Measurements from ENCODE around the gene MMP14.

Gene MMP14

GRCh38 chr14:22870811-22871223 is 34.4 kb downstream of the MMP14 start:
- H3K4me1 ChIP-seq (ENCODE audit: insufficient read depth, low read length) = peaks cover 12% of the 10 kb centered on the region
- no peaks in the 10 kb centered on the region for H3K9me3 ChIP-seq (ENCODE audit: insufficient read depth, low read depth, low read length)
- H3K4me3 ChIP-seq (ENCODE audit: low read length) = peak overlapping the region; percentile 84
- 0 out of 2 replicates have a peak overlapping the region, but pooled peaks have one; percentile 12 for H3K9ac ChIP-seq (ENCODE audit: low read depth, low read length)
- no peaks in the 10 kb centered on the region for H3K27me3 ChIP-seq (ENCODE audit: insufficient read depth, low read length)
- peak overlapping the region; percentile 85; the same call in 1 of the 2 replicates for H3K27ac ChIP-seq (ENCODE audit: low read depth, low read length)
- no CpG with 5 or more reads among the region's 1 CpG for WGBS
- 0 out of 2 replicates have a peak, but pooled peaks cover 2% of the 10 kb centered on the region for H3K36me3 ChIP-seq (ENCODE audit: insufficient read depth, low read length)

- no peaks in the 10 kb centered on the region for H3K9me3 ChIP-seq (ENCODE audit: insufficient read depth, low read depth, low read length)
- peak within 1 kb of the TSS; percentile 84 for H3K4me3 ChIP-seq (ENCODE audit: low read length)
- peak within 1 kb of the TSS; percentile 27 for H3K9ac ChIP-seq (ENCODE audit: low read depth, low read length)
- no peaks in the 10 kb centered on the region for H3K27me3 ChIP-seq (ENCODE audit: insufficient read depth, low read length)
- H3K4me1 ChIP-seq (ENCODE audit: insufficient read depth, low read length) = peaks cover 12% of the 10 kb centered on the region
- WGBS = under 1% methylated on average over 49 of the region's 50 CpGs
- H3K27ac ChIP-seq (ENCODE audit: low read depth, low read length) = peak within 1 kb of the TSS; percentile 85; the same call in 1 of the 2 replicates
- 0 out of 2 replicates have a peak, but pooled peaks cover 2% of the 10 kb centered on the region for H3K36me3 ChIP-seq (ENCODE audit: insufficient read depth, low read length)
Measured at GRCh38 chr14:22871224-22872032, 35.0 kb downstream of the MMP14 start, which contains the start of gene LRP10. Gene LRP10, plus strand, starts transcription at chr14:22871740. Its CDS starts 564 bp downstream, at chr14:22872304.

GRCh38 chr14:22872033-22872832 is 35.8 kb downstream of the MMP14 start:
- WGBS = under 1% methylated on average over 45 of the region's 45 CpGs
- Histone ChIP-seq H3K36me3 (ENCODE audit: insufficient read depth, low read length) (0 out of 2 replicates have a peak, but pooled peaks cover 2% of the 10 kb centered on the region), H3K27me3 (ENCODE audit: insufficient read depth, low read length) (no peaks in the 10 kb centered on the region), H3K4me3 (ENCODE audit: low read length) (peak overlapping the region; percentile 84), H3K9ac (ENCODE audit: low read depth, low read length) (peak overlapping the region; percentile 47), H3K4me1 (ENCODE audit: insufficient read depth, low read length) (peaks cover 12% of the 10 kb centered on the region), H3K27ac (ENCODE audit: low read depth, low read length) (peak overlapping the region; percentile 85; the same call in 1 of the 2 replicates), H3K9me3 (ENCODE audit: insufficient read depth, low read depth, low read length) (no peaks in the 10 kb centered on the region)

GRCh38 chr14:22872833-22873520 is 36.6 kb downstream of the MMP14 start:
- Histone ChIP-seq H3K9ac (ENCODE audit: low read depth, low read length) (peak overlapping the region; percentile 47; the same call in 1 of the 2 replicates), H3K4me3 (ENCODE audit: low read length) (peak overlapping the region; percentile 84), H3K9me3 (ENCODE audit: insufficient read depth, low read depth, low read length) (no peaks in the 10 kb centered on the region), H3K27me3 (ENCODE audit: insufficient read depth, low read length) (no peaks in the 10 kb centered on the region), H3K27ac (ENCODE audit: low read depth, low read length) (no peak overlapping the region), H3K4me1 (ENCODE audit: insufficient read depth, low read length) (peaks cover 12% of the 10 kb centered on the region), H3K36me3 (ENCODE audit: insufficient read depth, low read length) (0 out of 2 replicates have a peak, but pooled peaks cover 2% of the 10 kb centered on the region)
- WGBS = 71% methylated on average over 10 of the region's 10 CpGs

GRCh38 chr14:22875003-22875747 is 38.8 kb downstream of the MMP14 start:
- Histone ChIP-seq H3K4me3 (ENCODE audit: low read length) (no peak overlapping the region), H3K27ac (ENCODE audit: low read depth, low read length) (no peak overlapping the region), H3K4me1 (ENCODE audit: insufficient read depth, low read length) (peaks cover 12% of the 10 kb centered on the region), H3K9me3 (ENCODE audit: insufficient read depth, low read depth, low read length) (no peaks in the 10 kb centered on the region), H3K36me3 (ENCODE audit: insufficient read depth, low read length) (0 out of 2 replicates have a peak, but pooled peaks cover 2% of the 10 kb centered on the region), H3K9ac (ENCODE audit: low read depth, low read length) (no peak overlapping the region), H3K27me3 (ENCODE audit: insufficient read depth, low read length) (no peaks in the 10 kb centered on the region)
- 95% methylated on average over 15 of the region's 15 CpGs for WGBS

DNA sequence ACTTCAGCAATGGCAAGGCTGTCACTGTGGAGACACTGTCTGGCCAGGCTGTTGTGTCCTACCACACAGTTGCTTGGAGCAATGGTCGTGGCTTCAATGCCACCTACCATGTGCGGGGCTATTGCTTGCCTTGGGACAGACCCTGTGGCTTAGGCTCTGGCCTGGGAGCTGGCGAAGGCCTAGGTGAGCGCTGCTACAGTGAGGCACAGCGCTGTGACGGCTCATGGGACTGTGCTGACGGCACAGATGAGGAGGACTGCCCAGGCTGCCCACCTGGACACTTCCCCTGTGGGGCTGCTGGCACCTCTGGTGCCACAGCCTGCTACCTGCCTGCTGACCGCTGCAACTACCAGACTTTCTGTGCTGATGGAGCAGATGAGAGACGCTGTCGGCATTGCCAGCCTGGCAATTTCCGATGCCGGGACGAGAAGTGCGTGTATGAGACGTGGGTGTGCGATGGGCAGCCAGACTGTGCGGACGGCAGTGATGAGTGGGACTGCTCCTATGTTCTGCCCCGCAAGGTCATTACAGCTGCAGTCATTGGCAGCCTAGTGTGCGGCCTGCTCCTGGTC is 39.4 kb downstream of the MMP14 start:
- 95% methylated on average over 20 of the region's 20 CpGs for WGBS

GRCh38 chr14:22877000-22877501 is 40.7 kb downstream of the MMP14 start:
- Histone ChIP-seq H3K27me3 (ENCODE audit: insufficient read depth, low read length) (peaks cover 4% of the 10 kb centered on the region; the same call in 1 of the 2 replicates), H3K36me3 (ENCODE audit: insufficient read depth, low read length) (0 out of 2 replicates have a peak, but pooled peaks cover 2% of the 10 kb centered on the region), H3K4me3 (ENCODE audit: low read length) (no peak overlapping the region), H3K9me3 (ENCODE audit: insufficient read depth, low read depth, low read length) (no peaks in the 10 kb centered on the region), H3K4me1 (ENCODE audit: insufficient read depth, low read length) (peaks cover 6% of the 10 kb centered on the region), H3K27ac (ENCODE audit: low read depth, low read length) (no peak overlapping the region), H3K9ac (ENCODE audit: low read depth, low read length) (no peak overlapping the region)
- 95% methylated on average over 22 of the region's 22 CpGs for WGBS

More for the DNA sequence above, 39.4 kb downstream of the MMP14 start:
- no peaks in the 10 kb centered on the region for H3K9me3 ChIP-seq (ENCODE audit: insufficient read depth, low read depth, low read length)
- no peak overlapping the region for H3K9ac ChIP-seq (ENCODE audit: low read depth, low read length)
- peaks cover 6% of the 10 kb centered on the region for H3K4me1 ChIP-seq (ENCODE audit: insufficient read depth, low read length)
- no peak overlapping the region for H3K27ac ChIP-seq (ENCODE audit: low read depth, low read length)
- no peaks in the 10 kb centered on the region for H3K27me3 ChIP-seq (ENCODE audit: insufficient read depth, low read length)
- H3K4me3 ChIP-seq (ENCODE audit: low read length) = no peak overlapping the region
- H3K36me3 ChIP-seq (ENCODE audit: insufficient read depth, low read length) = 0 out of 2 replicates have a peak, but pooled peaks cover 2% of the 10 kb centered on the region

DNA sequence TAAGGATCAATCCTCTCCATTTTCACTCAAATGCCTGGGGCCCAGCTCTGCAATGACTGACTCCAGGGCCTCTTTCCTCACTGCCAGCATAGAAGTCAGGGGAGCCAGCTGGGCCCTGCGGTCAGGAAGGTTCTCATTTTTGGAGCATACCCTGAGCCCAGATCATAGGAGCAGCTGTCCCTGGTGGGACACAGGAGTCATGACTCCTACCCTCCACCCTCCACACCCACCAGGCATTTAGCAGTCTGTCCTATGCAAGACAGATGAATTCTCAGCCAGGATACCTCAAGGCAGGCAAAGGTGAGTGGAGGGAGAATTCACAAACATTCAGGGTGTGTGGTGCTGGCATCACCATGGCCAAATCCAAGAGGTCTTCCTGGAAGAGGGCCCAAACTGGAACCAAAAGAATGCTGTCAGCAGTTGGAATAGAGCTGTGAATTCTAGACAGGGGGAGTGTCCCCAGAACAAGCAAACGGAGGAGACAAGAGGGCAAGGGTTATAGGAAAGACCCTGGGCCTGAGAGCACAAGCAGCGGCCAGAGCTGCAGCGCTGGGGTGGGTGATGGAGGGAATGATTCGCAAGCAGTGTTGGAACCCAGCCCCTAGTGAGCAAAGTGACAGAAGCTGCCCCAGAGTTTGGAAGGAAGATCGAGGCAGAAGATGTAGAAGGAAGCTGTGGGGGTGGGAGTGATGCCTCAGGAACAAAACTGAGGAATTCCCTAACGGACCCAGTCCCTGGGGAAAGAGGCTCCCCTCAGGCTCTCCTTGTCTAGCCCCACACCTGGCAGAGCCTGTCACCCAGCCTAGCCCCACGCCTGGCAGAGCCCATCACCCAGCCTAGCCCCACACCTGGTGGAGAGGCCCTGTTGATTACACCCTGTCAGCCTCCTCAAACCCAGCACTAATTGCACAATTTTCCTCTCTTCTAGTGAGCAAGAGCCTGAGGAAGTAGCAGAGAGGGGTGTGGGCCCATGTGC is 42.2 kb downstream of the MMP14 start:
- peaks cover 14% of the 10 kb centered on the region for H3K4me1 ChIP-seq (ENCODE audit: insufficient read depth, low read length)
- H3K9me3 ChIP-seq (ENCODE audit: insufficient read depth, low read depth, low read length) = no peaks in the 10 kb centered on the region
- peaks cover 4% of the 10 kb centered on the region; the same call in 1 of the 2 replicates for H3K27me3 ChIP-seq (ENCODE audit: insufficient read depth, low read length)
- H3K36me3 ChIP-seq (ENCODE audit: insufficient read depth, low read length) = 0 out of 2 replicates have a peak, but pooled peaks cover 2% of the 10 kb centered on the region
- H3K27ac ChIP-seq (ENCODE audit: low read depth, low read length) = no peak overlapping the region
- WGBS = 86% methylated on average over 8 of the region's 8 CpGs
- H3K4me3 ChIP-seq (ENCODE audit: low read length) = no peak overlapping the region
- no peak overlapping the region for H3K9ac ChIP-seq (ENCODE audit: low read depth, low read length)

DNA sequence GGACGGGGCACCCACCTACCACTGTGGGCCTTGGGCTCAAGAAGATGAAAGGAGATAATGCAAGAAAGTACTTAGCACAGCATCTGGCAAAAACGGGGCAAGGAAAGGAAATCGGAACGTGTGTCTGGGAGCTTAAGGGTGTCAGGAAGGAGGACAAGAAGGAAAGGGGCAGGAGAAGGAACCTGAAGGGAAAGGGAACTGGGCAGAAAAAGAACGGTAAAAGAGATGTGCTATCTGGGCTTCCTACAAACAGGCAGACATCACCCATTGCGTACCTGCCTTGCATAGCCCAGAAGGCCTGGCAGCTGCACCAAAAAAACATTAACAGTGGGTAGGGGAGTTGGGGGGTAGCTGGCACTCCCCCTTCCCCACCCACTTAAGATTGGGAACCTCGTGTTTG is 45.7 kb downstream of the MMP14 start:
- Histone ChIP-seq H3K9me3 (ENCODE audit: insufficient read depth, low read depth, low read length) (no peaks in the 10 kb centered on the region), H3K36me3 (ENCODE audit: insufficient read depth, low read length) (no peaks in the 10 kb centered on the region), H3K9ac (ENCODE audit: low read depth, low read length) (peak overlapping the region; percentile 24; the same call in 1 of the 2 replicates), H3K4me1 (ENCODE audit: insufficient read depth, low read length) (peaks cover 20% of the 10 kb centered on the region), H3K27ac (ENCODE audit: low read depth, low read length) (no peak overlapping the region), H3K27me3 (ENCODE audit: insufficient read depth, low read length) (peaks cover 26% of the 10 kb centered on the region), H3K4me3 (ENCODE audit: low read length) (no peak overlapping the region)
- WGBS = 67% methylated on average over 7 of the region's 7 CpGs
